Spleen (tissue), 7 donors: Measurements from ENCODE around the gene UST.

ENCODE experiments used
- CTCF ChIP-seq, 11 experiments: fragments of 200-600 bp in 7 of 11; fragments of 450-650 bp in 4 of 11; sonication (generic) in 4 of 11; IDR thresholded peaks in 8 of 11; conservative IDR thresholded peaks in 3 of 11; 1 replicate in 7 of 11; 2 replicates in 4 of 11; pipeline versions ENCODE4 v1.4.0 to v1.8.0; 2016 to 2021; ENCODE audit warnings: antibody characterized with exemption in 11 of 11, inconsistent platforms in 4 of 11, mild to moderate bottlenecking in 1 of 11
- POLR2A ChIP-seq, 3 donors: fragments of 450-650 bp; IDR thresholded peaks; one replicate each; pipeline ENCODE4 v1.5.1; 2017; ENCODE audit warnings: antibody characterized with exemption in 3 of 3, mild to moderate bottlenecking in 1 of 3
- POLR2AphosphoS5 ChIP-seq, 3 donors: sonication (generic); formaldehyde crosslinking; IDR thresholded peaks; one replicate each; pipeline ENCODE4 v1.5.1; 2017; ENCODE audit warnings: antibody characterized with exemption in 3 of 3
- donor health status: DM: no; HTN: no; CAD: no; lungs with moderate emphysema.
- donor health status: DM: no; HTN: no; CAD: no.
- donor health status: DM: no; HTN: no; CAD: no.

GRCh38 chr6:149028767-149029405, 282.1 kb downstream of the UST start:
- TF ChIP-seq CTCF (IDR thresholded peaks at IDR 0.05 in 8 of 11, conservative IDR thresholded peaks at IDR 0.05 in 3 of 11) (peak; percentile 28 to 75 (median 63)), POLR2A (IDR thresholded peaks at IDR 0.05) (no peak), POLR2AphosphoS5 (IDR thresholded peaks at IDR 0.05) (no peak)
